Fibroblast of upper back skin (primary cell): ENCODE results near the gene RANBP17.
"Not testable (repeated sequence)": the region's sequence is repeated elsewhere in the genome, so short reads cannot be mapped to it uniquely, and the experiment has no call there.

Experiments used
- DNase-seq: peaks from one replicate; pipeline ENCODE4 v3.0.0-alpha.2; 2013

RANBP17 gene

GRCh38 chr5:170870390-170870789 lies 8.6 kb downstream of the RANBP17 start:
- not testable (repeated sequence) for DNase-seq

DNA sequence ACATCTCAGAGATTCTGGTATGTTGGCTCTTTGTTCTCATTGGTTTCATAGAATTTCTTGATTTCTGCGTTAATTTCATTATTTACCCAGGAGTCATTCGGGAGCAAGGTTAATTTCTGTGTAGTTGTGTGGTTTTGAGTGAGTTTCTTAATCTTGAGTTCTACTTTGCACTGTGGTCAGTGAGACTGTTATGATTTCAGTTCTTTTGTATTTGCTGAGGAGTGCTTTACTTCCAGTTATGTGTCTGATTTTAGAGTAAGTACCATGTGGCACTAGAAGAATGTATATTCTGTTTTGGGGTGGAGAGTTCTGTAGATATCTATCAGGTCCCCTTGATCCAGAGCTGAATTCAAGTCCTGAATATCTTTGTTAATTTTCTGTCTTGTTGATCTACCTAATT lies 12.2 kb downstream of the RANBP17 start:
- no peak for DNase-seq

GRCh38 chr5:170875811-170876210 lies 14.0 kb downstream of the RANBP17 start:
- DNase-seq = no peak

DNA sequence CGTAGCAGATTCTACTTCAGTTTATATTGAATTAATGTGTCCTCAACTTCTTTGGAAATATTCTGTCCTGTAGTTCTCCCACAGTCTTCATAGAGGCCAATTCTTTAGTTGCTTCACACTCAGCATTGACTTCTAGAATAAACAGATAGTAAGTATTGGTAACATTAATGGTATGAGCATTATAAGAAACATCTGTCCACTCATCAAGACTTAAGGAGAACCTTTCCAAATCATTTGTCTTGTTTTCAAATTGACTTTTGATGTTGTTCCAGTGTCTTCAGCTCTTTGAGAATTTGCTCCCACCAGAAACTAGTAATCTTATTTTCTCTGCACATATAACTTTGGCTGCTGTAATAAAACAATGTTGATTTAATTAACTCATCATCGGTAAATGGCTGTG lies 18.3 kb downstream of the RANBP17 start:
- DNase-seq = no peak

DNA sequence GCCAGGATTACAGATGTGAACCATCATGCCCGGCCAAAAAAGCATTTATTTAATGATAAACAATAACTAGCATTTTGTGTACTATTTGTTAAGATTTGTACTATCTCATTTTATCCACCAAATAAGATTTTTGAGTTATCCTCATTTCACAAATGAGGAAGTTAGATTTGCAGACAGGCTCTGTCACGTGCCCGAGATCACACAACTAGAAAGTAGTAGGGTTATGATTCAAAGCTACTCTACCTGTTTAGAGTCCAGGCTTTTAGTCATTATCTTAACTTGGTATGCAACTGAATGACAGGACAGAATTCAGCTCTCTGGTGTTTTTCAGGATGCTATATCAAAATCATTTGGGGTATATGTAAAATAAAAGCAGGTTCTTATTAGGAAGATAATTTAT lies 20.5 kb downstream of the RANBP17 start:
- no peak for DNase-seq

- DNase-seq = peak; percentile 51
Measured at GRCh38 chr5:170885256-170885655, 23.4 kb downstream of the RANBP17 start.

- DNase-seq = peak; percentile 14
Measured at GRCh38 chr5:170885809-170886208, 24.0 kb downstream of the RANBP17 start.

- DNase-seq = no peak
Measured at GRCh38 chr5:170886210-170886894, 24.5 kb downstream of the RANBP17 start.

- peak; percentile 19 for DNase-seq
Measured at GRCh38 chr5:170892196-170892595, 30.4 kb downstream of the RANBP17 start.

- no peak for DNase-seq
Measured at GRCh38 chr5:170894665-170895064, 32.8 kb downstream of the RANBP17 start.

- peak; percentile 48 for DNase-seq
Measured at GRCh38 chr5:170896779-170897178, 35.0 kb downstream of the RANBP17 start.

DNA sequence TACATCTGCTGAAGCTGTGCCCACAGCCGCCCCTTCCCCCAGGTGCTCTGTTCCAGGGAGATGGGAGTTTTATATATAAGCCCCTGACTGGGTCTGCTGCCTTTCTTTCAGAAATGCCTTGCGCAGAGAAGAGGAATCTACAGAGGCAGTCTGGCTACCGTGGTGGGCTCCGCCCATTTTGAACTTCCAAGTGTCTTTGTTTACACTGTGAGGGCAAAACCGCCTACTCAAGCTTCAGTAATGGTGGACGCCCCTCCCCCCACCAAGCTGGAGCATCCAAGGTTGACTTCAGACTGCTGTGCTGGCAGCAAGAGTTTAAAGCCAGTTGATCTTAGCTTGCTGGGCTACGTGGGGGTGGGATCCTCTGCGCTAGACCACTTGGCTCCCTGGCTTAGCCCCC lies 41.3 kb downstream of the RANBP17 start:
- no peak for DNase-seq

- peak; percentile 80 for DNase-seq
Measured at GRCh38 chr5:170907758-170908157, 45.9 kb downstream of the RANBP17 start.

DNA sequence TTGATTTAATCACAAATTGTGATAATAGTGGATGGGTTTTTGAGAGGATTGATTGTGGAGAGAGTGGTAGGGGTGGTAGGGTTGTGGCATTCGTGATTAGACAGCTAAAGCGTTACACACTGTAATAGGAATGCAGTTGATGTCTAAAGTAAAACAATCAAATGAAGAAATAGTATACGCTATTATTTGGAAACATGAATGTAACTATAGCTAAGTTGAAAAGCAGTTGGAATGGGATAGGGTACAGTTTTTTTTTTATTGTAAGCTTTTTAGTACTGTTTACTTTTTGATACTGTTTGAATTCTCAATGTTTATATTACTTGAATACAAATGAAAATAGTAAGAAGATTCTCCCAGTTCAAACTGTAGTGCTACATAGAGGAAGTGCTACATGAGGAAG lies 51.8 kb downstream of the RANBP17 start:
- no peak for DNase-seq

- peak; percentile 5 for DNase-seq
Measured at GRCh38 chr5:170917113-170917512, 55.3 kb downstream of the RANBP17 start.

- peak; percentile 7 for DNase-seq
Measured at GRCh38 chr5:170920196-170920595, 58.4 kb downstream of the RANBP17 start.

- not testable (repeated sequence) for DNase-seq
Measured at GRCh38 chr5:170922331-170922730, 60.5 kb downstream of the RANBP17 start.

DNA sequence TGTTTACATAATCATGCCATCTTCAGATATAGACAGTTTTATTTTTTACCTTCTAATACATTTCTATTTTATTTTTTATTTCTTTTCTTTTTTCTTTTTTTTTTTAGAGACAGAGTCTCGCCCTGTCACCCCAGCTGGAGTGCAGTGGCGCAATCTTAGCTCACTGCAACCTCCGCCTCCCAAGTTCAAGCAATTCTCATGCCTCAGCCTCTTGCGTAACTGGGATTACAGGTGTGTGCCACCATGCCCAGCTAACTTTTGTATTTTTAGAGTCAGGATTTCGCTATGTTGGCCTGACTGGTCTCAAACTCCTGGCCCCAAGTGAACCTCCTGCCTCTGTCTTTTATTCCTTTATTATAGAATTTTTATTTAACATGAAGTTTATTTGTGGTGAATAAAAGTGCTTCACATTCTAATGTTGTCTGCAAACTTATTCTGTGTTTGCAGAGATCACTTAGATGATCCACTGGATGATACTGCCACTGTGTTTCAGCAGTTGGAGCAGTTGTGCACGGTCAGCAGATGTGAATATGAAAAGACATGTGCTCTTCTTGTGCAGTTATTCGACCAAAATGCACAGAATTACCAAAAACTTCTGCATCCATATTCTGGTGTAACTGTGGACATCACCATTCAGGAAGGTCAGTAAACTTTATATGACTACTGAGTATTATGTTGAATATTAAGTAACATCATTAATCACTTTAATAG lies 62.2 kb downstream of the RANBP17 start:
- no peak for DNase-seq

GRCh38 chr5:170935534-170936218 lies 73.9 kb downstream of the RANBP17 start:
- DNase-seq = not testable (repeated sequence)

DNA sequence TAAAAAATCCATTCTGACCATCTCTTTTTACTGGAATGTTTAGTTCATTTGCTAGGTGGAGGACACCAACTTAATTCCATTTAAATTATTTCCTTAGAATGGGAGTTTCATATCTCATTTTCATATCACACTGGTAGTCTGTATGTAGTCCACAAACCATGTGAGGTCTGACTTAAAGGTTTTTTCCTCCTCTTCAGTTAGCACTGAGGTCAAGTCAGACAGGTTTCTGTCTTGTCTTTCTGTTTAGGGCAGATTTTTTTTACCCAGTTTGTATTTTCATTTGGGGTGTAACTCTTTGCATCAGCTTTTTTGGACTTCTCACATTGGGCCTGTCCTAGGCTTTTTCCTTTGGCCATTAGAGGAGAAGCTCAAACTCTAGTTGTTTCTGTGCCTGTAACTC lies 75.3 kb downstream of the RANBP17 start:
- DNase-seq = no peak

GRCh38 chr5:170937914-170938313 lies 76.1 kb downstream of the RANBP17 start:
- no peak for DNase-seq

DNA sequence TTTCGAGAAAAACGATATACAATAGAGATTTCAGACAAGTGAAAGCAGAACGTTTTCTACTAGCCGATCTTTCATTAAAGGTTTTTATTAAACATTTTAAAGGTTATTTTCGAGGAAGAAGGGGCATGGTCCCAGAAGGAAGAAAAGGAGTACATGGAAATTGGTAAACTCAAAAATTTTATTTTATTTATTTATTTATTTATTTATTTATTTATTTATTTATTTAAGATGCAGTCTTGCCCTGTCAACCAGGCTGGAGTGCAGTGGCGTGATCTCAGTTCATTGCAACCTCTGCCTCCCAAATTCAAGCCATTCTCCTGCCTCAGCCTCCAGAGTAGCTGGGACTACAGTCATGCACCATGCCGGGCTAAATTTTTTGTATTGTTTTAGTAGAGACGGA lies 77.4 kb downstream of the RANBP17 start:
- no peak for DNase-seq

- DNase-seq = no peak
Measured at GRCh38 chr5:170941788-170942187, 80.0 kb downstream of the RANBP17 start.

DNA sequence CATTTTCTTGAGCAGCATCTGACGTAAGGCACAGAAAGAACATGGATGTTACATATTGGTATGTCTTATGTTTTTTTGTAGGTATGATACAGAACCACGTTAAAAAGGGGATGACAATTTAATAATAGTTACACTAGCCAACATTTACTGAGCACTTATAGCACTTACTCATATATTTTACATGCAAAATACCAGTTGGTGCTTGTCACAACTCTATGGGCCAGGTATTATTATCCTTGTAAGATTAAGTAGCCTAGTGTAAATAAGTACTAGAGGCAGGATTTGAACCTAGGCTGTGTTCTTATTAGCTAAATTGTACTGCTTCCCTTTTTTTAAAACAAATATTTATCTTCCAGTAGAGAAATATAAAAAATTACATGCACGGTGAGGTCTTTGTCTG lies 83.5 kb downstream of the RANBP17 start:
- no peak for DNase-seq
